OCI-M1 (cell line): Measurements from ENCODE around the gene SPEM2.
"Not testable (repeated sequence)": the region's sequence is repeated elsewhere in the genome, so short reads cannot be mapped to it uniquely, and the experiment has no call there.

Experiments
- DNase-seq: peaks from one replicate; lab custom pipeline; 2025; lab: John Stamatoyannopoulos, UW

The SPEM2 gene

GRCh38 chr17:7471729-7472128, 46.3 kb downstream of the SPEM2 start:
- DNase-seq, result no peak

GRCh38 chr17:7474767-7475166, 49.4 kb downstream of the SPEM2 start:
- not testable (repeated sequence) for DNase-seq

DNA sequence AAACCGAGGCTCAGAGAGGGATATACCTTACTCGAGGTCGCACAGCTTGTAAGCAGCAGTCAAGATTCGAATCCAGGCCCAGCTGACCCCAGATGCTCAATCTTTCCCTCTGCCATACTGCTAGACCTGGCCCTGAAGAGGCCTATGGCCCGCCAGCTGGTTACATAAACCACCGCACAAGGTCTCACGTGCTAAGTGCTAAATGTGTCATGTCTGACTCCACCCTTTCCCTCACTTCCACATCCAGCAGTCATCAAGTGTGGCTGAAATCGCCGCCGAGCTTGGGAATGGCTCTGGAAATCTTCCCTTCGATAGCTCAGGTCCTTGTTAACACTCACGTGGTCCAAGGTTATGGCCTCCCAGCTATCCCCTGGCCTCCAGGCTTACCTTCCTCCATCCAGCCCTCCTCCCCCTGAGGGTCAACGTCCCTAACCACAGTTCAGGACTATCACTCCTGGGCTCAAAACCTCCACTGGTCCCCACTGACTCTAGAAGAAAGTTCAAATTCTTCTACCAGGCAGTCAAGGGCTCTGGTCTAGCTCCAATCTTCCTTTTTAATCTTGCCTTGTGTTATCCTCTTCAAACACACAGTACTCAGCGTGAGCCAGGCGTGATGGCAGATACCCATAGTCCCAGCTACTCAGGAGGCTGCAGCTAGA, 50.5 kb downstream of the SPEM2 start:
- DNase-seq, result peak; percentile 86

GRCh38 chr17:7476494-7476893, 51.1 kb downstream of the SPEM2 start:
- DNase-seq, result no peak

GRCh38 chr17:7476951-7477350, 51.5 kb downstream of the SPEM2 start:
- DNase-seq, result peak; percentile 62
